GM23338 (cell line): Measurements from ENCODE around the gene RGS6. TPM values are rescaled to one million over a fixed set of nuclear protein-coding genes. Genes with fewer than 3 reads are reported as not detected.
A peak's percentile ranks its signal among the peaks of the same experiment; 100 is the strongest.

ENCODE experiments used
- ATAC-seq: fragments of 200-7000 bp; cut with Tn5 transposase; 3 replicates; pipeline ENCODE4 v1.9.1; 2020
- DNase-seq: peaks from one replicate; pipeline ENCODE4 v3.0.0-alpha.2; 2015; ENCODE audit warnings: low spot score
- H2AFZ ChIP-seq: fragments of 200-600 bp; sonication (generic); 2 replicates; pipeline ENCODE4 v1.8.0; 2016; ENCODE audit warnings: antibody characterized with exemption, mild to moderate bottlenecking, moderate library complexity
- H3F3A ChIP-seq: fragments of 200-600 bp; sonication (generic); replicated peaks from 2 replicates; pipeline ENCODE4 v1.8.0; 2017; ENCODE audit warnings: antibody characterized with exemption, mixed run types, low read depth
- H3K27ac ChIP-seq: fragments of 200-600 bp; sonication (generic); 2 replicates; pipeline ENCODE4 v1.6.1; 2016; ENCODE audit warnings: low read depth
- H3K27me3 ChIP-seq: fragments of 200-600 bp; sonication (generic); 2 replicates; pipeline ENCODE4 v1.8.0; 2016; ENCODE audit warnings: mild to moderate bottlenecking, mixed run types, moderate library complexity; ENCODE audit not compliant: insufficient read depth
- H3K36me3 ChIP-seq: fragments of 200-600 bp; sonication (generic); 2 replicates; pipeline ENCODE4 v1.8.0; 2016; ENCODE audit warnings: mild to moderate bottlenecking; ENCODE audit not compliant: insufficient read depth
- H3K4me1 ChIP-seq: fragments of 200-600 bp; sonication (generic); 2 replicates; pipeline ENCODE4 v1.8.0; 2016; ENCODE audit warnings: mild to moderate bottlenecking, moderate library complexity; ENCODE audit not compliant: insufficient read depth
- H3K4me2 ChIP-seq: fragments of 200-600 bp; sonication (generic); 2 replicates; pipeline ENCODE4 v1.7.1; 2017; ENCODE audit warnings: mixed run types
- H3K4me3 ChIP-seq: fragments of 200-600 bp; sonication (generic); 2 replicates; pipeline ENCODE4 v1.6.1; 2016; ENCODE audit warnings: mixed run types
- H3K79me2 ChIP-seq: fragments of 200-600 bp; sonication (generic); replicated peaks from 2 replicates; pipeline ENCODE4 v1.8.0; 2017; ENCODE audit warnings: mild to moderate bottlenecking; ENCODE audit not compliant: insufficient read depth
- H3K9me2 ChIP-seq: fragments of 200-600 bp; sonication (generic); 2 replicates; pipeline ENCODE4 v1.8.0; 2017; ENCODE audit not compliant: insufficient read depth
- H4K20me1 ChIP-seq: fragments of 200-600 bp; sonication (generic); replicated peaks from 2 replicates; pipeline ENCODE4 v1.8.0; 2017; ENCODE audit warnings: mild to moderate bottlenecking; ENCODE audit not compliant: insufficient read depth
- H3K27ac Mint-ChIP-seq: 2 replicates; pipeline ENCODE4 v1.8.0; 2020; ENCODE audit warnings: inconsistent platforms, mild to moderate bottlenecking, moderate library complexity, mixed read lengths
- H3K27me3 Mint-ChIP-seq: 3 replicates; pipeline ENCODE4 v1.8.0; 2022; ENCODE audit warnings: low read depth, mild to moderate bottlenecking, moderate library complexity, mixed read lengths, inconsistent platforms; ENCODE audit not compliant: insufficient read depth, poor library complexity
- H3K36me3 Mint-ChIP-seq: 3 replicates; pipeline ENCODE4 v1.8.0; 2021; ENCODE audit warnings: low read depth, mild to moderate bottlenecking, inconsistent platforms, moderate library complexity, mixed read lengths
- H3K4me1 Mint-ChIP-seq: 3 replicates; pipeline ENCODE4 v1.8.0; 2020; ENCODE audit warnings: mild to moderate bottlenecking, inconsistent platforms, mixed read lengths
- H3K4me3 Mint-ChIP-seq: 3 replicates; pipeline ENCODE4 v1.8.0; 2021; ENCODE audit warnings: moderate library complexity, mild to moderate bottlenecking, inconsistent platforms, mixed read lengths
- H3K9me3 Mint-ChIP-seq: 3 replicates; pipeline ENCODE4 v1.8.0; 2020; ENCODE audit warnings: moderate library complexity, mild to moderate bottlenecking, inconsistent platforms, mixed read lengths
- CREB1 ChIP-seq: fragments of 250-450 bp; sonication (Bioruptor Pico); IDR thresholded peaks from 2 replicates; pipeline ENCODE4 v1.5.0; 2020; ENCODE audit warnings: low read depth, mild to moderate bottlenecking, moderate library complexity
- CTCF ChIP-seq, 2 experiments: fragments of 200-600 bp in 1 of 2; sonication (generic) in 1 of 2; conservative IDR thresholded peaks; 2 replicates each; pipeline versions ENCODE4 v1.5.1 to v1.6.1; 2016 to 2017; ENCODE audit warnings: antibody characterized with exemption in 2 of 2, low read depth in 2 of 2, mild to moderate bottlenecking in 2 of 2, moderate library complexity in 1 of 2
- ETS1 ChIP-seq: IDR thresholded peaks from 2 replicates; pipeline ENCODE4 v1.6.1; 2016; ENCODE audit warnings: antibody characterized with exemption
- EZH2 ChIP-seq: fragments of 200-600 bp; sonication (generic); IDR thresholded peaks from one replicate; pipeline ENCODE4 v1.8.0; 2017; ENCODE audit warnings: antibody characterized with exemption, mild to moderate bottlenecking, low read depth; ENCODE audit not compliant: unreplicated experiment
- JUNB ChIP-seq: IDR thresholded peaks from one replicate; pipeline ENCODE4 v1.6.1; 2016; ENCODE audit warnings: antibody characterized with exemption; ENCODE audit not compliant: unreplicated experiment
- NANOG ChIP-seq: IDR thresholded peaks from 2 replicates; pipeline ENCODE4 v1.6.1; 2016; ENCODE audit warnings: antibody characterized with exemption, borderline replicate concordance
- POLR2AphosphoS5 ChIP-seq: IDR thresholded peaks from 2 replicates; pipeline ENCODE4 v1.6.1; 2016; ENCODE audit warnings: antibody characterized with exemption, low read depth
- ZNF462 ChIP-seq: fragments of 250-450 bp; sonication (Bioruptor Pico); IDR thresholded peaks from 2 replicates; pipeline ENCODE4 v1.5.0; 2020; ENCODE audit warnings: mild to moderate bottlenecking, moderate library complexity
- polyA plus RNA-seq: library from polyadenylated mRNA; unstranded; fragments of >200 nt; fragmentation: Nextera tagmentation; extraction: Ambion mirVana; gene quantifications from 2 replicates; pipeline ENCODE4 v1.2.1, GENCODE V29; 2016
- total RNA-seq: library from RNA; depleted of rRNA; stranded (reverse); fragments of >200 nt; shearing (Covaris generic); gene quantifications from 2 replicates; pipeline ENCODE4 v1.2.3, GENCODE V29; 2014
- TF ChIP-seq, protein P1 (sequence below): IDR thresholded peaks from one replicate; pipeline ENCODE4 v1.6.1; 2018; ENCODE audit warnings: antibody characterized with exemption; ENCODE audit not compliant: unreplicated experiment

Gene RGS6
- total and polyA plus RNA-seq, 2 experiments from 2014 or later = 0.66 to 0.83 TPM

- TF ChIP-seq CTCF (conservative IDR thresholded peaks at IDR 0.05; ENCODE audit: low read depth in 2 of 2) = peak in 1 of 2 experiments; percentile 41; a peak in 2 of 4 replicates
Observed at GRCh38 chr14:72075649-72076334, 143.6 kb downstream of the RGS6 start (continued).

- Histone ChIP-seq H3K4me1 (peaks cover 9% of the 10 kb centered on the region), H2AFZ (no peak overlapping the region), H3K4me2 (no peak overlapping the region), H3K79me2 (no peaks in the 10 kb centered on the region), H3K4me3 (no peak overlapping the region), H3K27me3 (no peaks in the 10 kb centered on the region), H3K27ac (no peak overlapping the region), H3F3A (no peaks in the 10 kb centered on the region), H3K36me3 (no peaks in the 10 kb centered on the region), H4K20me1 (no peaks in the 10 kb centered on the region), H3K9me2 (0 out of 2 replicates have a peak, but pooled peaks cover 3% of the 10 kb centered on the region)
- Mint-ChIP-seq H3K9me3 (peaks cover 18% of the 10 kb centered on the region), H3K4me1 (peaks cover 8% of the 10 kb centered on the region), H3K36me3 (peaks cover 17% of the 10 kb centered on the region), H3K27me3 (peaks cover 5% of the 10 kb centered on the region), H3K27ac (no peak overlapping the region), H3K4me3 (no peak overlapping the region)
- DNase-seq = no peak
- no peak for ATAC-seq
- no peak for TF ChIP-seq POLR2AphosphoS5
- TF ChIP-seq ZNF462 (CRISPR knock-in tag) = no peak
- TF ChIP-seq, protein P1, sequence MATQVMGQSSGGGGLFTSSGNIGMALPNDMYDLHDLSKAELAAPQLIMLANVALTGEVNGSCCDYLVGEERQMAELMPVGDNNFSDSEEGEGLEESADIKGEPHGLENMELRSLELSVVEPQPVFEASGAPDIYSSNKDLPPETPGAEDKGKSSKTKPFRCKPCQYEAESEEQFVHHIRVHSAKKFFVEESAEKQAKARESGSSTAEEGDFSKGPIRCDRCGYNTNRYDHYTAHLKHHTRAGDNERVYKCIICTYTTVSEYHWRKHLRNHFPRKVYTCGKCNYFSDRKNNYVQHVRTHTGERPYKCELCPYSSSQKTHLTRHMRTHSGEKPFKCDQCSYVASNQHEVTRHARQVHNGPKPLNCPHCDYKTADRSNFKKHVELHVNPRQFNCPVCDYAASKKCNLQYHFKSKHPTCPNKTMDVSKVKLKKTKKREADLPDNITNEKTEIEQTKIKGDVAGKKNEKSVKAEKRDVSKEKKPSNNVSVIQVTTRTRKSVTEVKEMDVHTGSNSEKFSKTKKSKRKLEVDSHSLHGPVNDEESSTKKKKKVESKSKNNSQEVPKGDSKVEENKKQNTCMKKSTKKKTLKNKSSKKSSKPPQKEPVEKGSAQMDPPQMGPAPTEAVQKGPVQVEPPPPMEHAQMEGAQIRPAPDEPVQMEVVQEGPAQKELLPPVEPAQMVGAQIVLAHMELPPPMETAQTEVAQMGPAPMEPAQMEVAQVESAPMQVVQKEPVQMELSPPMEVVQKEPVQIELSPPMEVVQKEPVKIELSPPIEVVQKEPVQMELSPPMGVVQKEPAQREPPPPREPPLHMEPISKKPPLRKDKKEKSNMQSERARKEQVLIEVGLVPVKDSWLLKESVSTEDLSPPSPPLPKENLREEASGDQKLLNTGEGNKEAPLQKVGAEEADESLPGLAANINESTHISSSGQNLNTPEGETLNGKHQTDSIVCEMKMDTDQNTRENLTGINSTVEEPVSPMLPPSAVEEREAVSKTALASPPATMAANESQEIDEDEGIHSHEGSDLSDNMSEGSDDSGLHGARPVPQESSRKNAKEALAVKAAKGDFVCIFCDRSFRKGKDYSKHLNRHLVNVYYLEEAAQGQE = no peak
- no peak for TF ChIP-seq JUNB
- TF ChIP-seq CREB1 (CRISPR knock-in tag) = no peak
- no peak for TF ChIP-seq ETS1
- TF ChIP-seq NANOG = no peak
- TF ChIP-seq CTCF (conservative IDR thresholded peaks at IDR 0.05; ENCODE audit: low read depth in 2 of 2) = no peak
- TF ChIP-seq EZH2 = no peak
Observed at GRCh38 chr14:72081137-72081536, 148.9 kb downstream of the RGS6 start.
